Stimulated activated naive CD8-positive, alpha-beta T cell treated with anti-CD3 and anti-CD28 coated beads, Interleukin-15, amount 100 ng/mL, for 72 hours (primary cell): Measurements from ENCODE around the gene SEMA5A.

Experiments
- ATAC-seq: fragments of 150-1000 bp; cut with Tn5 transposase; 2 replicates; pipeline ENCODE4 v1.10.0; 2021; ENCODE audit warnings: mild to moderate bottlenecking, moderate library complexity
- DNase-seq, 2 donors: peaks; one replicate each; pipeline ENCODE4 v3.0.0; 2021 to 2022
- H3K27ac Mint-ChIP-seq, 2 donors: one replicate each; pipeline ENCODE4 v1.8.0; 2022; ENCODE audit warnings: mild to moderate bottlenecking in 2 of 2, mixed read lengths in 2 of 2, moderate library complexity in 2 of 2
- H3K27me3 Mint-ChIP-seq: one replicate; pipeline ENCODE4 v1.8.0; 2022; ENCODE audit warnings: mixed read lengths
- H3K4me1 Mint-ChIP-seq: one replicate; pipeline ENCODE4 v1.8.0; 2022; ENCODE audit warnings: mild to moderate bottlenecking, mixed read lengths
- H3K4me3 Mint-ChIP-seq, 2 donors: one replicate each; pipeline ENCODE4 v1.8.0; 2022; ENCODE audit warnings: mild to moderate bottlenecking in 2 of 2, mixed read lengths in 2 of 2, moderate library complexity in 1 of 2
- H3K9me3 Mint-ChIP-seq, 2 donors: one replicate each; pipeline ENCODE4 v1.8.0; 2022; ENCODE audit warnings: mixed read lengths in 2 of 2

The SEMA5A gene

DNA sequence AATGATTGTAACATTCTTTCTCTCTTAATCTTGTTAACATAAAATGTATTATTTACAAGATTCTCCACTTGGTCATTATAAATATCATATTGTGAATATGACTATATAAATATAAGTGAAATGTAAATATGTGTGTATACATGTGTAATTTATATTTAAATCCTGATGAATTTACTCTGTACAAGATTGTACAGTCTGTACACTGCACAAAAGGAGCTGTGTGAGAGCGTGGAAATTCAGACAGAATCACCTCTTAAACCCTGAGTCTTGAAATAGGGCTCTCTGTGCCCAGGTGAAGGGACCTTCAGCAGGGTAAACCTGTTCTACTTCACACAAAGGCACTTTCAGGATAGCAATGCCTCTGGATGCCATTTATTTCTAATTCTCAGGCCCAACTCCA, 456.0 kb downstream of the SEMA5A start:
- no peak overlapping the region for H3K4me3 Mint-ChIP-seq
- no peaks in the 10 kb centered on the region for H3K4me1 Mint-ChIP-seq
- H3K27me3 Mint-ChIP-seq: no peaks in the 10 kb centered on the region
- DNase-seq: no peak
- peaks cover 4 to 24% of the 10 kb centered on the region in 2 donors for H3K9me3 Mint-ChIP-seq
- H3K27ac Mint-ChIP-seq: no peak overlapping the region
- no peak for ATAC-seq

DNA sequence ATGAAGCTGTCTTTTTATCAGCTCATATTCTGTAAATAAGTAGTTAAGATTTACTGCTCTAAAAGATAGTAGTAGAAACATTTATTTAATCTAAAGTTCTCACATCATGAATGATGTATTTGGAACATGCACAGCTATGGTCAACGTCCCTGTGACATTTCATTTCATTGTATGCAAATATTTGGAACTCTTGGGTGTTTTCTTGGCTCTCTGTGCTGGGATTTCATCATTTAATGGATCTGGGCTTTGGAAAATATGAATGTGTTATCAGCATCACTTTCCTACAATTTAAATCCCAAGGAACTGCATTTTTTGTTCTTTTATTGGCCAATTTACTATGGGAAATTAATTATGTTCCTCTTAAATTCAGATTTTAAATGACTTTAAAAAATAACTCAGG, 462.9 kb downstream of the SEMA5A start:
- peaks cover 13 to 39% of the 10 kb centered on the region in 2 donors for H3K9me3 Mint-ChIP-seq
- H3K27ac Mint-ChIP-seq: no peak overlapping the region
- H3K27me3 Mint-ChIP-seq: no peaks in the 10 kb centered on the region
- H3K4me1 Mint-ChIP-seq: no peaks in the 10 kb centered on the region
- no peak overlapping the region for H3K4me3 Mint-ChIP-seq
- ATAC-seq (no peak), DNase-seq (no peak)

DNA sequence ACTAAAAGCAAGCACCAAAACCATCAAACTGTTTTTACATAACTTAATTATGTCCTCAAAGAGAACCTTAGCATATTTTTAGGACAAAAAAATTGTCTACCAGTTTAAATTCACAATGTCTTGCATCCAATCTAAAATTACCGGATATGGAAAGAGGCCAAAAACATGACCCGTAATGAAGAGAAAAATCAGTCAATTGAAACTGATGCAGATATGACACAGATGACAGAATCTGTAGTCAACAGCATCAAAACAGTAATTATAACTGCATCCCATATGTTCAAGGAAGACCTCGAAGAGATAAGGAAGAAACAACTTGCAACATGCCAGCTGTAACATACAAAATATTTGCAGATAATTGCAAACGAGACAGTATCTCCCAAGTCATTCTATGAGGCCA, 473.2 kb downstream of the SEMA5A start:
- Mint-ChIP-seq H3K9me3 (peaks cover 10 to 11% of the 10 kb centered on the region in 2 donors), H3K27me3 (no peaks in the 10 kb centered on the region), H3K4me1 (no peaks in the 10 kb centered on the region), H3K4me3 (no peak overlapping the region), H3K27ac (no peak overlapping the region)
- DNase-seq (no peak), ATAC-seq (no peak)

DNA sequence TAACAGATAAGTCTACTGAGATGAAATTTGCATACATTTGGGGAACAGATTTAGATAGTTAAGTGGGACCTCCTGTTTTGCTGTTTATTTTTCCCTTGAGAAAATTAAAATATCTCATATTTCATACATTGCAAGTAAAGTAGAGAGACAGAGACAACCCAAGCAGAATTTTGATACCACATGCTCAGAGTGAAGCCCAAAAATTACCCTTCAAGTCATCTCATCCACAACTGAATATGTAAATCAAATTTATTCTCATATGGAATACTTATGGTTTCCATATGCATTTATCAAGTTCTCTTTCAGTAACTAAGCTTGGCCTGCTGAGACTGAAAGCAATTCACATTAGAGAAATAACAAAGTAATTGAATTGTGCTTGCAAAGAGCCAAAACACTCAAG, 474.4 kb downstream of the SEMA5A start:
- H3K27ac Mint-ChIP-seq: no peak overlapping the region
- no peak overlapping the region for H3K4me3 Mint-ChIP-seq
- DNase-seq (no peak), ATAC-seq (no peak)
- H3K9me3 Mint-ChIP-seq: peaks cover 12 to 14% of the 10 kb centered on the region in 2 donors
- H3K27me3 Mint-ChIP-seq: no peaks in the 10 kb centered on the region
- H3K4me1 Mint-ChIP-seq: no peaks in the 10 kb centered on the region

DNA sequence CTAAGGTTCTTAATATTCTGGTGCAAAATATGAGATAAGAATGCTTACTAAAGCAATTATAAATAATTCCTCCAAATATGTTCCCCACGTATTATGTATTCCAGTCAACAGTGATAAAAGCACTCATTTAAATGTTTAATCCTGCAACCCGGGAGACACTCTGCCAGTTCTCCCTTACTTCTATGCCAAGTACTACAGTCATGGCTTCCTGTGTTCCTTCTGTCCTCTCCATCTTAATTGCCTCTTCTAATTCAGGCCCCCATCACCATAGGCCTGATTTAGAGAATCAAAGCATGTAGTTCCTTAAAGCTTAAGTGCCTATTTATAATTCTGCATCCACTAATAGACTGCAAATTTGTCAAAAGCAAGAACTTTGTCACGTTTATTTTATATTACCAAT, 474.8 kb downstream of the SEMA5A start:
- Mint-ChIP-seq H3K27ac (no peak overlapping the region), H3K4me3 (no peak overlapping the region)

DNA sequence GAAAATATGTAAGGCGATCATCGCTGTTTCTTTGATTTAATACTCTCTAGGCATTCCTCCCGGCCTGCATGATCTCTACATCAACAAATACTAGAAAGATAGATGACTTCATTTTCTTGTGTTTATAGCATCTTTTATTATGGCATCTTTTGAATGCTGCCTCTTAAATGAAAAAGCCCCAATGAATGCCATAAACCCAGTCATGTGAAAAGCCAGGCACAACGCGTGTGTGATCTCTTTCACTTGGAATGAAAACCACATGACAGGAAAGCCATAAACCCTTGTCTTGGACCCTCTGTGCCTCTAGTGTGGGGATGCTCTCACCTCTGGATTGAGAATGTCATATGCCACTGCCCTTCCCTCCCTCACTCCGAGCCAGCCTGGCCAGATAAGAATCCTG, 476.2 kb downstream of the SEMA5A start:
- Mint-ChIP-seq H3K4me1 (no peaks in the 10 kb centered on the region), H3K27me3 (no peaks in the 10 kb centered on the region), H3K9me3 (peaks cover 14 to 17% of the 10 kb centered on the region in 2 donors), H3K4me3 (no peak overlapping the region), H3K27ac (no peak overlapping the region)
- DNase-seq (no peak), ATAC-seq (no peak)

More for the DNA sequence above, 474.8 kb downstream of the SEMA5A start:
- H3K27me3 Mint-ChIP-seq: no peaks in the 10 kb centered on the region
- no peak for DNase-seq
- H3K4me1 Mint-ChIP-seq: no peaks in the 10 kb centered on the region
- H3K9me3 Mint-ChIP-seq: peaks cover 11 to 17% of the 10 kb centered on the region in 2 donors
- ATAC-seq: no peak

DNA sequence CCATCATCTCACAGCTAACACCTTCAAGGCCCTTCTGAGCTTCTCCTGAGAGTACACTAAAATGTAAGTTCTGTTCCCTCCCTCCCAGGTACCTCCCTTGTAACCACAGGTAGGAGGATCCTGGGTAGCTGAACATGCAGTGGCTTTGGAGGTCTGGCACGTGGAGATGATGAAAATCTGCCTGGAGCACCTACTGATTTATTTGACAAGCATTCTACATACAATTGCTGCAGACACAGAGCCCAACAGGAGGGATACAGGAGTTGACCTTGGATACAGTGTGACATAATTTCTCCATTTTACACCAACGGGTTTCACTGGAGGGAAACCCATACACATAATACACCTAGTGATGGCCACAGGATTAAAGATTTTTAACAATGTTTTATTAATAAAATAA, 478.7 kb downstream of the SEMA5A start:
- ATAC-seq (no peak), DNase-seq (no peak)
- no peak overlapping the region for H3K4me3 Mint-ChIP-seq
- H3K9me3 Mint-ChIP-seq: peaks cover 12 to 14% of the 10 kb centered on the region in 2 donors
- H3K4me1 Mint-ChIP-seq: no peaks in the 10 kb centered on the region
- no peak overlapping the region for H3K27ac Mint-ChIP-seq
- H3K27me3 Mint-ChIP-seq: no peaks in the 10 kb centered on the region

DNA sequence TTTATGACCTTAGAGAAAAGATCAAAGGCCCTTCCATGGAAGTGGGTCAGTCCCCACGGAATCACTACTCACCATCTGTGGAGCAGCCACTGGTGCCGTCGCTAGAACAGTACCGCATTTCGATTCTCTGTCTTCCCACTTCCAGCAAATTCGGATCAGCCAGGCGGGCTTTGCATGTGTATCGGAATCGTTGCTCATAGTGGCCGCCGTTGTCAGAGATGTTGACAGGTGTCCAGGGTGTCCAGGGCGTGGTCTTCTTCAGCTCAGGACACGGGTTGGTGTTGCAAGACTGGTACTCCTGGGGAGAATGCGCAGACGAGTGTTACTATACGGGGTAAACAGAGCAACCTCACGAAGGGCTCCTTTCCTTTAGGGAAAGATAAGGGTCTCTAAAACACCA, 479.5 kb downstream of the SEMA5A start:
- ATAC-seq: no peak
- no peak overlapping the region for H3K27ac Mint-ChIP-seq
- no peak for DNase-seq
- H3K9me3 Mint-ChIP-seq: peaks cover 10 to 14% of the 10 kb centered on the region in 2 donors
- H3K4me3 Mint-ChIP-seq: no peak overlapping the region
- no peaks in the 10 kb centered on the region for H3K27me3 Mint-ChIP-seq
- H3K4me1 Mint-ChIP-seq: no peaks in the 10 kb centered on the region

DNA sequence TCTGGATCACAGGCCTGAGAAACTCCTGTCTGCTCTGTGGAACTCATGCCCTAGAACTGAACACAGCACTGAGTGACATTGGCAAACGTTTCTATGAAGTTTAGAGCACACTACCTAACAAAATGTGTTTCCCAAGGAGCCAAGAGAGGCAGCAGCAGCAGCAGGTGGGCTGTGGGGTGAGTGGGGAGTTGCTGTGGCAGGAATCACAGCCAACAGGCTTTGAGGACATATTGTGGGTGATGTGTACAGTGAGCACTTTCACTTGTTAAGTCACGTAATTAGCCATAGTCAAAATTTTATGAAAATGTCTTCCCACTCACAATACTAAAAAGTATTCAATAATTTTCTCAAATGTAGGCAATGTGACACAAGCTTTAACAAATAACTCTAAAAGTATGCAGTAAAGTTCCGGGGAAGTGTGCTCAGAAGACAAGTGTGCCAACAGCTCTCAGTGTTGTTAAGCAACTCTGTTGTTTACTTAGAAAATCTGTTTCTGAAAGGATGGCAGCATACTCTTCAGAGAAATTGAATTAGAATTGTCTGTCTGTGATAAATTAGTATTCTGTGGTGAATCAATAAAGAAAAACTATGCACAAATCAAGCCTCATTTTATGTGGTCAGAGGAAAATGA, 482.1 kb downstream of the SEMA5A start:
- H3K9me3 Mint-ChIP-seq: peaks cover 9 to 14% of the 10 kb centered on the region in 2 donors

DNA sequence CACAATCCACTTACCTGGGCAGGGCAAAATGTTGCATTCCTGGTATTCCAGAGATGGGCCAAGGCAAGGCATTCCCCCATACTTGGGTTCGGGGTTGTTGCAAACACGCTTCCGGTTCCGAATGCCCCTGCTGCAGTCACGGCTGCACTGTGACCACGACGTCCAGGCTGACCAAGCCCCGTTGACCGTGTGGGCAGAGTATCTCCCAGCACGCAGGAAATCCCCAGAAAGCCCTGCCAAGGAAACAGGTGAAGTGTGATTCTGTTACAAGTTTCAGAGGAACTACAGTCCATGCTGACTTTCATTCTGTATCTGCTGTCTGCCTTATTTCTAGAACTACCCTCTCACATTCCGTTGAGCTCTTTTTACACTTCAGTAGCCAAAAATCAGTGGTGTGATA, 483.0 kb downstream of the SEMA5A start:
- Mint-ChIP-seq H3K4me3 (no peak overlapping the region), H3K9me3 (peaks cover 8 to 14% of the 10 kb centered on the region in 2 donors), H3K27ac (no peak overlapping the region), H3K4me1 (no peaks in the 10 kb centered on the region), H3K27me3 (no peaks in the 10 kb centered on the region)
- DNase-seq: no peak
- ATAC-seq: no peak

More for the DNA sequence above, 482.1 kb downstream of the SEMA5A start:
- Mint-ChIP-seq H3K4me3 (no peak overlapping the region), H3K4me1 (no peaks in the 10 kb centered on the region), H3K27ac (no peak overlapping the region), H3K27me3 (no peaks in the 10 kb centered on the region)
- no peak for ATAC-seq
- DNase-seq: no peak

DNA sequence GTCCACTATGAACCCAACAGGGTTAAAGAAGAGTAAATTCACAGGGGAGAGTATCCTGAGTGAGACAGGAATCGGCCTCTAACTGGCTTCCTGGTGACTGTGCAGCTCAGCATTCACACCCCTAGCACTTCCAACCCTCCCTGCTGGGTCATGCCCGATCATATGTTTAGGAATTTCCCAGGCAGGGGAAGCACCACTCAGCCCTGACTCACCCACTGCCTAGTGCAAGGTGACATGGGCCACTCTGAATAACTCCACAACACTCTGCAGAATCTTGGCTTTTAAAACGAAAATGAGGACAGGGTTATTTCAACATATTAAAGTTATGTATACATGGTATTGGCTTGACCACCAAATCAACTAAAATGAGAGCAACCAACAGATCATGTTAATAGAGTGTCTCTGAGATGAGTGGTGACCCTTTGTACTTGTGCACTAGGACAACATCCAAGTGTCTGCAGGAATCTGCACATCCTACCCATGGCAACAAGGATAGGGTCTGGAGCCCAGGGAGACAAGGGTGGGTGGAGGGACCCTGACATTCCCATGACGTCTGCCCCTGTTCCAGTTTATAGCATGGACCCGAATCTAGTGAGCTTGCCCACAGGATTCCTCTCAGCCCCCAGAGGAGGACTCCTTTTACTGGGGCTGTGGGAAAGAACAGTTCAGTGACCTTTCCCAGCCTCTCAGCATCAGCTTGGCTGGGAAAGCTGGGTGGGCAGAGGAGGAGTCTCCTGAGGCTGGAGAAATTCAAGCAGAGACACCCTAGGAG, 485.8 kb downstream of the SEMA5A start:
- Mint-ChIP-seq H3K27ac (peak overlapping the region in 1 of 2 donors; percentile 38), H3K4me1 (no peaks in the 10 kb centered on the region), H3K4me3 (no peak overlapping the region), H3K27me3 (no peaks in the 10 kb centered on the region), H3K9me3 (peaks cover 4 to 7% of the 10 kb centered on the region in 2 donors)
- DNase-seq: no peak
- no peak for ATAC-seq

DNA sequence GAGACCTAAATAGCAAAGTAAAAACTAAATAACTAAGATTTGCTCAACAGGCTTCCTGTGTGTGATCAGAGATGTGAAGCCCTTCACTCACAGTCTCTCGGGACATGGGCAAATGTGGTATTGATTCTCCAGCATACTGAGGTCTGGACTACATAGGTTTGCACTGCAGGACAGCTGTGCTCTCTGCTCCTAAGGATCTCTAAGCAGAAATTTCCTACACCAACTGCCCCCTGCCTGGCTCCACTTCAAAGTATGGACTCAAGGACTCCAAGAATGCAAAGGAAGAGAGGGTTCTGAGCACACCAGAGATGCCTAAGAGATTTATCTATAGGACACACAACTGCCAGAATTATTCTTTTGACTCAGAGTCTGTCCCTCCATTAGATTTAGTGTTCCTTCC, 487.2 kb downstream of the SEMA5A start:
- Mint-ChIP-seq H3K9me3 (peaks cover 0 to 7% of the 10 kb centered on the region in 2 donors), H3K27me3 (no peaks in the 10 kb centered on the region), H3K4me3 (no peak overlapping the region), H3K4me1 (no peaks in the 10 kb centered on the region), H3K27ac (no peak overlapping the region)
- DNase-seq (no peak), ATAC-seq (no peak)

DNA sequence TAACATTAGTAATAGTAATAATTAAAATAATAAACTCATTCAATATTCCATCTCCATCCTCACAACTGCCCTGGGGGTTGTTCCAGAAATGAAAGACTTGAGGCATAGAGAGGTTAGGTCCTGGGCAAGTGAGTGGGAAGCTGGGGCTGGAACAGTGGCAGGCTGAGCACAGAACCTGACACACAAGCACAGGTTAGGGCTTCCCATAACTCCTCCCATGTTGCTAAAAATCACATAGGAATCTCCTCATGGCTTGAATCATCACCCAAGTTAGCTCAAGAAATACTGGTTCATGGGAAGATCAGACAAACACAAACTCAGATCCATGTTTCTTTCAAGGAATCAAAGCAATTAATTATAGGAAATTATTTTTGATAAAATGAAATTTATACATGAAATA, 487.7 kb downstream of the SEMA5A start:
- Mint-ChIP-seq H3K27ac (no peak overlapping the region), H3K4me1 (no peaks in the 10 kb centered on the region), H3K9me3 (peaks cover 0 to 7% of the 10 kb centered on the region in 2 donors), H3K27me3 (no peaks in the 10 kb centered on the region), H3K4me3 (no peak overlapping the region)
- DNase-seq (no peak), ATAC-seq (no peak)

DNA sequence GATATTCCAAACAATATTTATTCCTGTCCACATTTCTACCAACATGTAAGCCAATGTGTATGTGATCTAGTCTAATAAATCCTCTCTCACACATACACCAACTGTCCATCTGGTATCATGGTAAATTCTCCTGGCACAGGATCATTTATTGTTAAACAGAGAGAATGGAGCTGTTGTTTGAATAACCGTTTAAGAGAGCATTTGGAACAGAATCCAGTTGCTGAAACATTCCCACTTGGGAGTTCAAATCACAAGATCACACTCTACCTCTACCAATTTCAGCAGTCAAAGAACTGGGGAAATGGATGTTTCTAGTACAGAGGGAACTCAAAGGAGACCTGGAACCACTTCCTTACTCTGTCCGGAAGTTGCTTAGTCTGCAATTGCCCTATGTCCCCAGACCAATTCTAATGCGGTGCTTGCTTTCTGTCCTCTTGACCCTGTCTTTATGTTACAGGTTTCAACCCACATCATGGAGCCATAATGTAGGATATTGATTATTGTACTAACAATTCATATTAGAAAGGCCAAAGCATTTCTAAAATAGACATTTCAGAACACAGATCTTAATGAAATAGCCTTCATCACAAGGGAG, 488.4 kb downstream of the SEMA5A start:
- Mint-ChIP-seq H3K27ac (no peak overlapping the region), H3K4me3 (no peak overlapping the region), H3K4me1 (no peaks in the 10 kb centered on the region), H3K9me3 (peaks cover 0 to 7% of the 10 kb centered on the region in 2 donors), H3K27me3 (no peaks in the 10 kb centered on the region)
- DNase-seq (no peak), ATAC-seq (no peak)

DNA sequence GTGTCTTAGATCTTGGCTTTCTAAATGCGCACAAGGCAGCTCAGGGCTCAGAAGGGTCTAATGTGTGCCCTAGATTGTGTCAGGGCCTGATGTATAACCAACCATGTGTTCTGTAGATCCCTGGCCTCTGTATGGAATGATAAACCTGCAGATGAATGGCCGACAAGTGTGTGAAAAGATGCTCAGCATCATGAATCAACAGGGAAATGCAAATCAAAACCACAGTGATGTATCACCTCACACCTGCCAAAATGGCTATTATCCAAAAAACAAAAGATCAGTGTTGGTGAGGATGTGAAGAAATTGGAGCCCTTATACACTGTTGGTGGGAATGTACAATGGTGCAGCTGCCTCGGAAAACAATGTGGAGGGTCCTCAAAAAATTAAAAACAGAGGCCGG, 489.8 kb downstream of the SEMA5A start:
- no peaks in the 10 kb centered on the region for H3K27me3 Mint-ChIP-seq
- H3K4me1 Mint-ChIP-seq: no peaks in the 10 kb centered on the region
- peaks cover 0 to under 1% of the 10 kb centered on the region in 2 donors for H3K9me3 Mint-ChIP-seq
- H3K27ac Mint-ChIP-seq: no peak overlapping the region
- no peak for DNase-seq
- ATAC-seq: no peak
- no peak overlapping the region for H3K4me3 Mint-ChIP-seq
